Natural killer cell (primary cell): Measurements from ENCODE around the gene CHPF2. TPM values are rescaled to one million over a fixed set of nuclear protein-coding genes. Genes with fewer than 3 reads are reported as not detected.

Experiments used
- ATAC-seq, 3 donors: fragments of 150-1000 bp in 2 of 3; fragments of 200-7000 bp in 1 of 3; cut with Tn5 transposase; 1 replicate in 1 of 3; 2 replicates in 2 of 3; pipeline ENCODE4 v1.10.0; 2021; ENCODE audit warnings: mild to moderate bottlenecking in 2 of 3, moderate library complexity in 2 of 3
- DNase-seq, 2 donors: peaks; one replicate each; pipeline versions ENCODE4 v3.0.0 to v3.0.0-alpha.2; 2013 to 2021; ENCODE audit warnings: mixed read lengths in 1 of 2
- H3K27ac ChIP-seq: one replicate; pipeline ENCODE4 v1.5.1; 2013; ENCODE audit warnings: mild to moderate bottlenecking, low read length
- H3K27me3 ChIP-seq: one replicate; pipeline ENCODE4 v1.6.1; 2013; ENCODE audit warnings: low read length; ENCODE audit not compliant: control insufficient read depth, insufficient read depth
- H3K36me3 ChIP-seq: one replicate; pipeline ENCODE4 v1.6.1; 2013; ENCODE audit warnings: low read length; ENCODE audit not compliant: control insufficient read depth, insufficient read depth
- H3K4me1 ChIP-seq: one replicate; pipeline ENCODE4 v1.6.1; 2013; ENCODE audit warnings: low read length; ENCODE audit not compliant: control insufficient read depth, insufficient read depth
- H3K4me3 ChIP-seq: one replicate; pipeline ENCODE4 v1.5.1; 2013; ENCODE audit warnings: low read length
- H3K9me3 ChIP-seq: one replicate; pipeline ENCODE4 v1.6.1; 2013; ENCODE audit warnings: low read length; ENCODE audit not compliant: control insufficient read depth, insufficient read depth
- H3K27ac Mint-ChIP-seq, 2 donors: one replicate each; pipeline ENCODE4 v1.8.0; 2022; ENCODE audit warnings: mild to moderate bottlenecking in 2 of 2, mixed read lengths in 2 of 2, moderate library complexity in 1 of 2
- H3K27me3 Mint-ChIP-seq, 2 donors: one replicate each; pipeline ENCODE4 v1.8.0; 2022; ENCODE audit warnings: low read depth in 2 of 2, mixed read lengths in 2 of 2
- H3K36me3 Mint-ChIP-seq: one replicate; pipeline ENCODE4 v1.8.0; 2022; ENCODE audit warnings: mixed read lengths
- H3K4me1 Mint-ChIP-seq, 2 donors: one replicate each; pipeline ENCODE4 v1.8.0; 2022; ENCODE audit warnings: mixed read lengths in 2 of 2
- H3K4me3 Mint-ChIP-seq: one replicate; pipeline ENCODE4 v1.8.0; 2022; ENCODE audit warnings: mild to moderate bottlenecking, moderate library complexity, mixed read lengths
- H3K9me3 Mint-ChIP-seq, 2 donors: one replicate each; pipeline ENCODE4 v1.8.0; 2022; ENCODE audit warnings: mixed read lengths in 2 of 2
- WGBS: methylation state at CpG from one replicate; pipeline ENCODE4 v1.1.7; 2013; ENCODE audit warnings: missing lambda C conversion rate; ENCODE audit not compliant: insufficient coverage; 5-methylcytosine and 5-hydroxymethylcytosine counted together
- intact Hi-C: fragments of 100-400 bp; cut with micrococcal nuclease; formaldehyde crosslinking; loops from one replicate; pipeline ENCODE4 v1.14.2; 2022
- total RNA-seq, 4 donors: library from RNA; stranded (reverse); fragments of 120-200 nt in 1 of 4; gene quantifications; one replicate each; pipeline versions ENCODE4 v1.2.3 to v1.2.4, GENCODE V29; 2013 to 2022
- TF ChIP-seq, protein P1 (sequence below): fragments of 200-600 bp; IDR thresholded peaks from one replicate; pipeline ENCODE4 v1.8.0; 2022; ENCODE audit warnings: antibody characterized with exemption

The CHPF2 gene
- total RNA-seq, 3 donors from 2014 or later (not counting 1 experiment from before 2014, with no cell fraction given) = 47.0 to 51.6 (median 48.6) TPM

DNA sequence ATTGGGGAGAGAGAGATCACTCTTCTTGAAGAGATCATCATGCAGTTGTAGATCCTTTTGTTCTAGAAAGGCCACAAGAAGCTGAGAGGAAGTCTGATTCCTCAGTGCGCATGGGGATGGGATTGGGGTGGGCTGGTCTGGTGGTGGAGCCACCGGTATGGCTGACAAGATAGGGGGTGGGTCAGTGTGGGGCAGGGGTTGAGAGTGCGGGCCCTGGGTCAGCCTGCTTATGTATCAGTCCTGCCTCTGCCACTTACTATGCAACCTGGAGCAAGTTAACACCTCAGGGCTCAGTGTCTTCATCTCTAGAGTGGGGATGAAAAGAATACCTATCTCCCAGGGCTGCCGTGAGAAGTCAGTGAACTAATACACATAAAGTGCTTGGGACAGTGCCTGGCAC, 8.3 kb downstream of the CHPF2 start:
- Mint-ChIP-seq H3K9me3 (no peaks in the 10 kb centered on the region), H3K27ac (no peak overlapping the region), H3K4me1 (peaks cover 25 to 32% of the 10 kb centered on the region in 2 donors), H3K36me3 (no peaks in the 10 kb centered on the region), H3K27me3 (no peaks in the 10 kb centered on the region), H3K4me3 (no peak overlapping the region)
- intact Hi-C loops = no loop called here
- Histone ChIP-seq H3K27ac (no peak overlapping the region), H3K4me1 (peaks cover 28% of the 10 kb centered on the region), H3K27me3 (peaks cover 8% of the 10 kb centered on the region), H3K4me3 (no peak overlapping the region), H3K9me3 (no peaks in the 10 kb centered on the region), H3K36me3 (peaks cover 19% of the 10 kb centered on the region)
- TF ChIP-seq, protein P1, sequence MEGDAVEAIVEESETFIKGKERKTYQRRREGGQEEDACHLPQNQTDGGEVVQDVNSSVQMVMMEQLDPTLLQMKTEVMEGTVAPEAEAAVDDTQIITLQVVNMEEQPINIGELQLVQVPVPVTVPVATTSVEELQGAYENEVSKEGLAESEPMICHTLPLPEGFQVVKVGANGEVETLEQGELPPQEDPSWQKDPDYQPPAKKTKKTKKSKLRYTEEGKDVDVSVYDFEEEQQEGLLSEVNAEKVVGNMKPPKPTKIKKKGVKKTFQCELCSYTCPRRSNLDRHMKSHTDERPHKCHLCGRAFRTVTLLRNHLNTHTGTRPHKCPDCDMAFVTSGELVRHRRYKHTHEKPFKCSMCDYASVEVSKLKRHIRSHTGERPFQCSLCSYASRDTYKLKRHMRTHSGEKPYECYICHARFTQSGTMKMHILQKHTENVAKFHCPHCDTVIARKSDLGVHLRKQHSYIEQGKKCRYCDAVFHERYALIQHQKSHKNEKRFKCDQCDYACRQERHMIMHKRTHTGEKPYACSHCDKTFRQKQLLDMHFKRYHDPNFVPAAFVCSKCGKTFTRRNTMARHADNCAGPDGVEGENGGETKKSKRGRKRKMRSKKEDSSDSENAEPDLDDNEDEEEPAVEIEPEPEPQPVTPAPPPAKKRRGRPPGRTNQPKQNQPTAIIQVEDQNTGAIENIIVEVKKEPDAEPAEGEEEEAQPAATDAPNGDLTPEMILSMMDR = no peak
- 92% methylated on average over 4 of the region's 4 CpGs for WGBS
- ATAC-seq = no peak
- no peak for DNase-seq

DNA sequence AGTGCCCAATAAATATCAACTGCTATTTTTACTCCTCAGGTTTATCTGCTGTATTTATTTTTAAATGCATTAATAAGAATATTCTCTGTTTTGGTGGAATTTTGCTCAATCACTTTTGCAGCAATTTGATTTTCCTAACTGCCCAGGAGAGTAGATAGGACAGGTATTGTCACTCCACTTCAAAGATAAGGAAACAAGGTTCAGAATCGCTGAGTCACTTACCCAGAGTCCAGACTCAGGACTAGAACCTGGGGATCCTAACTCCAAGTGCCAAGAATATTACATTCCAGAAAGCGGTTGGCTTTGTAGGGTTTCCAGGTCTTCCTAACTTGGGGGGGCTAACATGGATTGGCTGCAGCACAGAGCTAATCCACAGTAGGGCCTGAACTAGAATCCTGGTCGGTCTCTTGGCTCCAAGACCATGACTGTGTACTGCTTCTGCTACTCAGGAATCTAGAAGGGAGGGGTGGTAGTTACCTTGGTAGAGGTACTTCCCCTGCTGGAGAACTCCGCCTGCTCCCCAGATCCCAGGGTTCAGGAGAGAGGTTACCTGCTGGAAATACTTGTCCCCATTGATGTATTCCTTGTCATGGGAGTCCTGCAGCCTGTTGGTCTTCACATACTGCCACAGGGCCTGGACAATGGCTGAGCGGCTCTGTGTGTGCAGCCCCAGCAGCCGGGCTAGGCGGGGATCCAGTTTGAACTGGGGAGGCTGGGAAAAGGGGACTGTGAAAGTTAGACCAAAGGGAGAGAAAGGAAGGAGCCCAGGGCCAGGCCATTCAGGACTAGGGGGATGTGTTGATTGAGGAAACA, 8.9 kb downstream of the CHPF2 start:
- Mint-ChIP-seq H3K9me3 (no peaks in the 10 kb centered on the region), H3K36me3 (no peaks in the 10 kb centered on the region), H3K27me3 (peaks cover 0 to 4% of the 10 kb centered on the region in 2 donors), H3K27ac (no peak overlapping the region), H3K4me3 (peak overlapping the region; percentile 40), H3K4me1 (peaks cover 24 to 35% of the 10 kb centered on the region in 2 donors)
- H3K9me3 ChIP-seq = no peaks in the 10 kb centered on the region
- intact Hi-C loops = no loop called here
- peaks cover 13% of the 10 kb centered on the region for H3K36me3 ChIP-seq
- WGBS = 95% methylated on average over 7 of the region's 7 CpGs
- no peak overlapping the region for H3K27ac ChIP-seq
- no peak overlapping the region for H3K4me3 ChIP-seq
- H3K27me3 ChIP-seq = peaks cover 13% of the 10 kb centered on the region
- peaks cover 32% of the 10 kb centered on the region for H3K4me1 ChIP-seq
- TF ChIP-seq, protein P1 = no peak
- no peak for ATAC-seq
- no peak for DNase-seq

DNA sequence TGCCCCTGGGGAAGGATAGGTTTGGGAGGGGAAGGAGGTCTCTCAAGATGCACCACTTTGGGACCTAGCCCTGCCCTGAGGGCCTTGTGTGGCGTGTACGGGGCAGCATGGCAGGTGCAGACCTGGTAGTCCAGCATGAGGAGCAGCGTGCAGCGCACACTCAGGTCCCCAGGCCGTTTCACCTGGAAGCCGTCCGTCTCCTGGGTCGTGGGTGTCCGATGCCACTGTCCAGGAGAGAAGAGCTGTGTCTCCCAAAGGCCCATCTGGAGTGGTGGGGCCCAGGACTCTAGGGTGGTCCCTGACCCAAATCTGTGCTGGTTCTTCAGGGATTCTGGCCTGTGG, 9.4 kb downstream of the CHPF2 start:
- no peak for ATAC-seq

More for the DNA sequence above, 9.4 kb downstream of the CHPF2 start:
- H3K27me3 Mint-ChIP-seq = peaks cover 0 to 9% of the 10 kb centered on the region in 2 donors
- H3K9me3 Mint-ChIP-seq = no peaks in the 10 kb centered on the region
- Histone ChIP-seq H3K27me3 (peaks cover 13% of the 10 kb centered on the region), H3K27ac (no peak overlapping the region), H3K4me1 (peaks cover 32% of the 10 kb centered on the region), H3K9me3 (no peaks in the 10 kb centered on the region), H3K36me3 (peaks cover 8% of the 10 kb centered on the region), H3K4me3 (no peak overlapping the region)
- intact Hi-C loops = no loop called here
- peak overlapping the region; percentile 40 for H3K4me3 Mint-ChIP-seq
- no peak overlapping the region for H3K27ac Mint-ChIP-seq
- 96% methylated on average over 9 of the region's 9 CpGs for WGBS
- no peaks in the 10 kb centered on the region for H3K36me3 Mint-ChIP-seq
- TF ChIP-seq, protein P1 = no peak
- H3K4me1 Mint-ChIP-seq = peaks cover 19 to 31% of the 10 kb centered on the region in 2 donors
- DNase-seq = no peak
